Stimulated activated naive CD4-positive, alpha-beta T cell (primary cell): ENCODE data around the gene CBR3.
A peak's percentile ranks its signal among the peaks of the same experiment; 100 is the strongest.

ENCODE experiments used
- DNase-seq, 6 experiments: peaks; one replicate each; lab custom pipeline; 2025; lab: John Stamatoyannopoulos, UW

CBR3 gene

GRCh38 chr21:36155603-36156338, 20.9 kb downstream of the CBR3 start:
- peak in 1 of 6 experiments; percentile 21 for DNase-seq

DNA sequence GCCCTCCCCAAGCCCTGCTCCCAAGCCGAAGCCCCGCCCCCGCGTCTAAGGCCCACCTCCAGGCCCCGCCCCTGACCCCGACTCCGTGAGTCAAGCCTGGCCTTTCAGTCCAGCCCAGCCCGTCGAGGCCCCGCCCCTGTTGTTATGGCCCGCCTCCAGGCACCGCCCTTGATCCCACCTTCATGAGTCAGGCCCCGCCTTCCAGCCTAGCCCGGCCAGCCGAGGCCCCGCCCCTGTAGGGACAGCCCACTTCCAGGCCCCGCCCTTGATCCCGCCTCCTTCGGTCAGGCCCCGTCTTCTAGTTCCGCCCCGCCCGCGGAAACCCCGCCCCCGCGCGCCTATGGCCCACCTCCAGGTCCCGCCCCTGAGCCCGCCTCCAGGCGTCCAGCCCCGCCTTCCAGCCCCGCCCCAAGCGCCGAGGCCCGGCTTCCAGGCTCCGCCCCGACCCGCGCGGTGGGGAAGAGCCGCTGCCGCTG, 21.5 kb downstream of the CBR3 start:
- DNase-seq: peak; percentile 99 to 100 (median 100)

DNA sequence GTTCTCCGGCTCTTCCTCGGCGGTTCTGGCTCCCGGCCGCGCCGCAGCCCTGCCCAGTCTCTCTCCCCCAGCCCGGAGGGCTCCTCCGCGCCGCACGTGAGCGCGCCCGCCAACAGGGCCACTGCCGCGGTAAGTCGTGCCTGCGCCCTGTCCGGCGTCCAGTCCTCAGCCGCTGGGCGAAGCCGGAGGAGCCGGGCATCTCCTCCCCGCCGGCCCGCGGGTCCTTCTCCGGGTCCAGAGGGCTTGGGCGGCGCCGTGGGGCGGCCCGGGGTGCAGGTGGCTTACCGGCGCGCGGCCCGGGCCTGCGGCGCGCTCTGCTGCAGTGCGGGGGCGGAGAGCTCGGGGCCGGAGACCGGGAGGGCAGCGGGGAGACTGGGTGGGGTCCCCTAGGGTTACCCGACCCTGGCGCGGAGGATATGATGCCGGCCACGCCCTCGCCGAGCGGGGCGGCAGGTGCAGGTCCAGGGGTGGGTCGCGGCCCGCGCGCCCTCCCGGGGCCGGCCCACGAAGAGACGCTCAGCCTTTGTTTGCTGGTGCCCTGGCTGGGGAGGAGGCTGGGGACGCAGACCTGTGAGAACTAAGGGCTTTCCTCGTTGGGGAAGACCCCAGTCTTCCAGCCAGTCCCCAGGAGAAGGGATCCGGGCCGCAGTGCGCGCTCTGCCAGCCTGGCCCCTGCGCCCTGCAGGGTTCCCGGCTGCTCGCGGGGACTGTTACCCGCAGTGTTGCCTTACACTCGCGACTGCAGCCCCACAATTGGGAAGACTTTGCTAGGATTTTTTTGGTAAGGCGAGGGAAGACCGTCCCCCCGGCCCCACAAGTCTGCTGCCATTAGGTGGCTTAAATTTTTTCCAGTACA, 22.2 kb downstream of the CBR3 start, which contains the start of gene DOP1B:
DOP1B (plus strand) TSS at position 10 of the 856 bp plus-strand sequence. CDS start 7,910 bp downstream, outside the sequence.
- peak in 3 of 6 experiments; percentile 40 to 51 (median 45) for DNase-seq

GRCh38 chr21:36159356-36159921, 24.6 kb downstream of the CBR3 start:
- no peak for DNase-seq

DNA sequence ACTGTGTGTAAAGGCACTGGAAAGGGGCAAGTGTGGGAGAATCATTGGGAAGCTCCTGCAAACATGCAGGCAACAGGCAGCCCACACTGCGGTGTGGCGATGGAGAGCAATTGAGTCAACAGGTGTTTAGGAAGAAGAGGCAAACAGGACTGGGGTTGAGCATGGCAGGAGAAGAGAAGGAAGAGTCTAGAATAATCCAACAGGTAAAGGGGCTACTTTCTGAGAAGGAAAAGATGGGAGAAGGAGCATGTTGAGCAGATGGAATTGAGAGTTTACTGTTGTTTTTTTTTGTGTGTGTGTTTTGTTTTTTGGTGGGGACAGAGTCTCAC, 25.9 kb downstream of the CBR3 start:
- no peak for DNase-seq

DNA sequence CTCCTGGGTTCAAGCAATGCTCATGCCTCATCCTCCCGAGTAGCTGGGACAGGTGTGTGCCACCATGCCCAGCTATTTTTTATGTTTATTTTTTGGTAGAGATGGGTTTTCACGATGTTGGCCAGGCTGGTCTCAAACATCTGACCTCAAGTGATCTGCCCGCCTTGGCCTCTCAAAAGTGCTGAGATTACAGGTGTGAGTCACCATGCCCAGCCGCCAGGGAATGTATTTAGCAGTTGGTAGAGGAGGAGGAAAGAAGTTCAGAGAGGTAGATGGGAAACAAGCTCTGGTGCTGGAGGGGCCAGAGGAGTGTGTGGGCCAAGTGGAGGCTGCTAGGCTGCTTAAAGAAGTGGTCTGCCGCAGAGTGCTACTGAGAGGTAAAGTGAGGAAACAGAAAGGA, 27.8 kb downstream of the CBR3 start:
- DNase-seq: no peak

DNA sequence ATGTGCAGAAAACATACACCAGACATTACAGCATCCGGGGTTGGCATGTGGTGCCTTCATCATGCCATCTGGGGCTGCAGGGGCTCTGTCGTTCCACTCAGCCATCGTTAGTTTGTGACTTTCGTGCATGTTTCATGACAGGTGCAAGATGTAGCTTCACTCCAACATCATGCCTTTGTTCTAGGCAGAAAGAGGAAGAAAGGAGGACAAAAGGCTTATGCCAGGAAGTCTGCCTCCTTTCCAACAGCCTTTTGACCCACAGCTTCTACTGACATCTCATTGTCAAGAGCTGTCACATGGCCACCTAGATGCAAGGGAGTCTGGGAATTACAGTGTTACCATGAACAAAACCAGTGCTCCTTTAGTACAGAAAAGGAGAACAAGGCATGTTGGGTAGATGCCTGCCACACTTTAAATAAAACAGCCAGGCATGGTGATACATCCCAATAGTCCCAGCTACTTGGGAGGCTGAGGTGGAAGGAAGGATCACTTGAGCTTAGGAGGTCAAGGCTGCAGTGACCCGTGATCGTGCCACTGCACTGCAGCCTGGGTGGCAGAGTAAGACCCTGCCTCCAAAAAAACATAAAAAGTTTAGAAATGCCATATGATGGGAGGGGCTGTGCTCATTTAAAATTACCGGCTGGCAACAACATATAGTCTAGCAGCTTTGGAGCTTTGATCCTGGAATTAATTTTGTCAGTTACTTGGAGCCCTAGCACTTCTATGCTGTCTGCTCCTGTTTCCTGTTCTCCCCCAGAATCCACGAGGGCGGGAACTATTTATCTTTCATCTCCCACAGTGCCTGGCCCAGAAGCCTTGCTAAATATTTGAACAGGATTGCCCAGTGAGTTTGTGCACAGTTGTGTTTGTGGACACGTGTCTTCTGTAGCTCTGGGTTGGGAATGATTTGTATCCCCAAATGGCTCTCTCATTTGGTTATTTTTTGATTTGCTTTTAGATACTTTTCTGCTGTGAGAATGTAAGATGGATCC, 29.2 kb downstream of the CBR3 start:
- no peak for DNase-seq

DNA sequence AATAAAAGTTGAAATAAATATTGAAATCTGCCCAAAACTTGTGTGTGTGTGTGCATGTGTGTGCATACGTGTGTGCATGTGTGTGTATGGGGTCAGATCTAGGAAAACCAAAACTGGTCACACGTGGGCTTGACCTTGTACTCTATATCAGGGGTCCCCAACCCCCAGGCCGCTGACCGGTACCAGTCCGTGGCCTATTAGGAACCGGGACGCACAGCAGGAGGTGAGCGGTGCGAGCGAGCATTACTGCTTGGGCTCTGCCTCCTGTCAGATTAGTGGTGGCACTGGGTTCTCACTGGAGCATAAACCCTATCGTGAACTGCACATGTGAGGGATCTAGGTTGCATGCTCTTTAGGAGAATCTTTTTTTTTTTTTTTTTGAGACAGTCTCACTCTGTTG, 30.5 kb downstream of the CBR3 start:
- no peak for DNase-seq

DNA sequence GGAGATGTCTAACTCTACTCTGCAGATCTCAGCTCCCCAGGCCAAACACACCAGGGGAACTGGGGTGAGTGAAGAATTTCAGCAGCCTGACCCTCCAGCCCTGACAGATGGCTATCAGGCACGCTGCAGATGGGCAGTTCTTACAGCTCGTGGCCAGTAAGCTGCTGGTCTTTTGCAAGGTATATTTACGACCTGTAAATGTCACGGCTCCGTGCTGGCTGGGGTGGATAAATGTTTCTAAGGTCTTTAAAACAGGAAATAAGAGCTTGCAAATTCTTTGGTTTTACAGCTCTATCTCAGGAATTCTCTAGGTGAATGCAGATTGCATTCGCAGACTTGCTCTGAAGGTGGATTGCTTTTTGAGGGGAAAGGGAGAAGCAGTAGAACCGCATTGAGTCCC, 31.8 kb downstream of the CBR3 start:
- DNase-seq: no peak

GRCh38 chr21:36167541-36167940, 32.7 kb downstream of the CBR3 start:
- DNase-seq: no peak

DNA sequence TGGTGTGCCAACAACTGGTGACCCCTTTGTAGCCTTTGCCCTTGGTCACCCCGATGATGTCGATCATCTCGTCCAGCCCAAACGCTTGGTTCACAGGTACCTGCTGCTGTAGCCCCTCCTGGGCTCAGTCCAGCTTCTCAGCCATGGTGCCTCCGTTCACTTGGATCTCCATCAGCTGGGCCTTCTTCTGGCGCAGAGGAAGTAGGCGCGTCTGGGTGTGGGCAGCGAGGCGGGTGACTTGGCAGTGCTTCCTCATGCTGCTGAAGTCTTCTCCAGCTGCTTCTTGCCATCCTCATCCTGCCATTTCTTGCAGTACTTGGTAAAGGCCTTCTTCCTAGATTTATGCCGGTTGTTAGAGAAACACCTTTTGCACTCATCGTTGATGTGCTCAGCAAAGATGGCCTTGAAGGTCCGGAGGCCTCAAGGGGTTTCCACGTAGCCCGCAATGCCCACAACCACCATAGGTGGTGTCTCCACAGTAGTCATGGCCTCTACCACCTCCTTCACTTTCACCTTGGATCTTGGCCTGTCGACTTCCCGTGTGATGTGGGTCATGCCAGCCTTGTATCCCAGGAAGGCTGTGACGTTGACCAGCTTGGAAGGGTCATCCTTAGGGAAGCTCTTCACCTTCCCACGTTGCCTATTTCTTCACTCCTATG, 34.7 kb downstream of the CBR3 start:
- no peak for DNase-seq

DNA sequence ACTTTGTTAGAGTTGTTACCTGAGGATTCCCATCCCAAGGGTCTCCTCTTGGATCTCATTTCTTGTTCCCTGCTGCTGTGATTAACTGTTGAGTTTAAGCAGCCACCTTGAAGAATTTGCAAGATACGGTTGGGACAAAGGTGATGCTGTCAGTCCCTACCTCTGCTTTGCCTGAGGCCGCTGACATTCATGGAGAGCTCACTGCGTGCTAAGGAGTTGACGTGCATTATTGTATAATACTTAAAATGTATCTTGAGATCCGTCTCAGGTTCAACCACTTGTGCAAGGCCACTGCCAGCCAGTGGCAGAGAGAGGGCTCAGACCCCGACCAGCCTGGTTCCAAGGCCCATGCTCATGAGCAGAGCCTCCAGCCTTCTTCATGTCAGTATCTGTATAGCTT, 35.9 kb downstream of the CBR3 start:
- no peak for DNase-seq

GRCh38 chr21:36171336-36171735, 36.5 kb downstream of the CBR3 start:
- DNase-seq: no peak

DNA sequence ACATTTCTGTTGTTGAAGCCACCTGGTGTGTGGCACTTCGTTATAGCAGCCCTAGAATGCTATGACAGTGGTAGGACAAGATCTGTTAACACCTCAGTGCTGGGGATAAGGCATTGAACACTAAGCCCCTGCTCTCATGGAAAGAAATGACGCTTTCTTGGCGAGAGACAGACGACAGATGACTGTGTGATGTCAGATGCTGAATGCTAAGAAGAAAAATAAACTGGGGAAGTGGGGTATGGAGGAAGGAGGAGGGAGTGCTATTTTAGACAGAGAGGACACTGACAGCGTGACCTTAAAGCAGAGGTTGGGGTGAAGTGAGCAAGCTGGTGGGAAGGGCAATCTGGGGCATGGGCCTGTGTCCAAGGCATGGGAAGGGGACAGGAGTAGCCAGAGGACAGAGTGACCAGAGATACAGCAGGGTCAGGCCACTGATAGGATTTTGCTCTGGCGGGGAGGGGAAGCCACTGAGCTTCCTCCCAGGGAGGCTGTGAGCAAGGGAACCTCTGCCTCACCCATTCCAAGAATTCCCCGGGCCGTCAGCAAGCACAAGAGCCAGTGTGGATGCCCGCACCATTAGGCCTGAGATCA, 37.0 kb downstream of the CBR3 start:
- no peak for DNase-seq

DNA sequence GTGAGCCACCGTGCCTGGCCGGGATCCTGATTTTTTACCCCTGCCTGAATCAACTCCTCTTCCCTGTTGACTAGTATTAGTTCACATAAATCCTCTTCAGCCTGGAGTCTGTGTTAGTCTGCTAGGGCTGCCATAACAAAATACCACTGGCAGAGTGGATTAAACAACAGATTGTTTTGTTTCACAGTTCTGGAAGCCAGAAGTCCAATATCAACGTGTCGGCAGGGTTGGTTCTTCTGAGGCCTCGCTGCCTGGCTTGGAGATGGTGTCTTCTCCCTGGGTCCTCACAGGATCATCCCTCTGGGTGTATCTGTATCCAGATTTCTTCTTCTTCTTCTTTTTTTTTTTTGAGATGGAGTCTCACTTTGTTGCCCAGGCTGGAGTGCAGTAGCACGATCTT, 39.9 kb downstream of the CBR3 start:
- no peak for DNase-seq

- DNase-seq: peak in 2 of 6 experiments; percentile 3 to 25
Observed at GRCh38 chr21:36175771-36176565, 41.1 kb downstream of the CBR3 start.

- DNase-seq: no peak
Observed at GRCh38 chr21:36178349-36178748, 43.5 kb downstream of the CBR3 start.

GRCh38 chr21:36179145-36179544, 44.3 kb downstream of the CBR3 start:
- no peak for DNase-seq

DNA sequence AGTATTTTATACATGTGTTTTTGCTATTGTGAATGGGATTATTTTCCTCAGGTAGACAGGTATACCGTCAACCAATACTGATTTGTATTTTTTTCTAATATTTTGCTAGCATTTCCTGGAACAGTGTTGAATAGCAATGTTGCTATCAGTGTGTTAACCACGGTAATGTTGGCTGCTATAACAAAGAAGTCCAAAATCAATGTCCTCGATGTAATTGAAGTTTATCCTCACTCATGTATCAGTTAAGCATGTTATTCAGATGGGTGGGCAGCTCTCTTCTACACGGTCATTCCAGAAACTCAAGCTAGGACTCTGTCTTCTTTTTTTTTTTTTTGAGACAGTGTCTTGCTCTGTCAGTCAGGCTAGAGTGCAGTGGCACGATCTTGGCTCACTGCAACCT, 46.1 kb downstream of the CBR3 start:
- DNase-seq: no peak
